MCF 10A (cell line): ENCODE data around the gene GGTLC3. TPM values are rescaled to one million over a fixed set of nuclear protein-coding genes. Genes with fewer than 3 reads are reported as not detected.
"Not testable (repeated sequence)": the region's sequence is repeated elsewhere in the genome, so short reads cannot be mapped to it uniquely, and the experiment has no call there.

Experiments
- BruUV-seq: library from RNA; stranded (reverse); fragments of 400-500 nt; replicated peaks from 2 replicates; lab custom pipeline; 2021; lab: Mats Ljungman, UMichigan
- CTCF ChIA-PET: fragments of 300-600 bp; sonication (Branson Sonifier 250); formaldehyde crosslinking; extraction: SDS; loops from one replicate; lab custom pipeline; 2021; ENCODE audit warnings: antibody characterized with exemption, inconsistent platforms; lab: Yijun Ruan, JAX
- POLR2A ChIA-PET: fragments of 300-600, 350-650 bp; sonication (Branson Sonifier 250); formaldehyde crosslinking; extraction: SDS; loops from one replicate; lab custom pipeline; 2020; ENCODE audit warnings: antibody characterized with exemption, inconsistent platforms; lab: Yijun Ruan, JAX
- DNase-seq: peaks from one replicate; pipeline ENCODE4 v3.0.0-alpha.2; 2018; ENCODE audit not compliant: unreplicated experiment
- H3K27ac Mint-ChIP-seq: one replicate; pipeline ENCODE4 v1.8.0; 2022; ENCODE audit warnings: mild to moderate bottlenecking, low read depth, mixed read lengths; ENCODE audit not compliant: unreplicated experiment
- H3K27me3 Mint-ChIP-seq: one replicate; pipeline ENCODE4 v1.8.0; 2022; ENCODE audit warnings: mixed read lengths; ENCODE audit not compliant: insufficient read depth, unreplicated experiment
- H3K36me3 Mint-ChIP-seq: one replicate; pipeline ENCODE4 v1.8.0; 2022; ENCODE audit warnings: mild to moderate bottlenecking, moderate library complexity, mixed read lengths; ENCODE audit not compliant: insufficient read depth, unreplicated experiment
- H3K4me1 Mint-ChIP-seq: one replicate; pipeline ENCODE4 v1.8.0; 2022; ENCODE audit warnings: mixed read lengths; ENCODE audit not compliant: insufficient read depth, unreplicated experiment
- H3K4me3 Mint-ChIP-seq: one replicate; pipeline ENCODE4 v1.8.0; 2022; ENCODE audit warnings: mild to moderate bottlenecking, moderate library complexity, mixed read lengths; ENCODE audit not compliant: unreplicated experiment
- H3K9me3 Mint-ChIP-seq: one replicate; pipeline ENCODE4 v1.8.0; 2022; ENCODE audit warnings: mixed read lengths; ENCODE audit not compliant: unreplicated experiment
- intact Hi-C: fragments of 100-400 bp; cut with micrococcal nuclease; formaldehyde crosslinking; loops from 2 replicates; pipeline ENCODE4 v1.14.1; 2022
- total RNA-seq: library from RNA; stranded (reverse); gene quantifications from 2 replicates; pipeline ENCODE4 v1.2.3, GENCODE V29; 2022

Gene GGTLC3
- total RNA-seq, 1 experiment from 2014 or later: not detected

DNA sequence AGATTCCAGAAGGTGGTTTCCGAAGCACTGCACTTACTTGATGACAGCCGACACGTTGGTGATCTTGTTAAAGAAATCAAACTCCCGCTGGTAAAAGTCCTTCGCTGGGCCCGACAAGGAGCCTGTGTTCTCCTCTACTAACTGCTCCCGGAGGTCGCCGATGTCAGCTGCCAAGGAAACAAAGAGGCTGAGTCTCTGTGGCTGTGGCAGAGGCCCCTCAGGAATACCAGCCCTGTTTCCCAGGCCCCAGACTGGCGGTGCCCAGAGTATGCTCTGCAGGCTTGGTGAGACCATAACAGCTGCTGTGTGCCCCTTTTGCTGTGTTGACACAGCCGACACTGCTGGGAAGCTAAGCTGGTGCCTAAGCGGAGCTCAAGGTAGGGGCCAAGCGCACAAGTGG lies 26.7 kb upstream of the GGTLC3 start:
- H3K4me1 Mint-ChIP-seq, H3K27me3 Mint-ChIP-seq, H3K36me3 Mint-ChIP-seq, POLR2A ChIA-PET, H3K4me3 Mint-ChIP-seq, intact Hi-C loops, BruUV-seq, CTCF ChIA-PET, H3K9me3 Mint-ChIP-seq, DNase-seq, H3K27ac Mint-ChIP-seq: not testable (repeated sequence)

GRCh38 chr22:18543400-18543799 lies 25.4 kb upstream of the GGTLC3 start:
- H3K4me1 Mint-ChIP-seq, BruUV-seq, H3K27ac Mint-ChIP-seq, DNase-seq, H3K4me3 Mint-ChIP-seq, H3K27me3 Mint-ChIP-seq, H3K9me3 Mint-ChIP-seq, H3K36me3 Mint-ChIP-seq, POLR2A ChIA-PET, CTCF ChIA-PET, intact Hi-C loops: not testable (repeated sequence)

GRCh38 chr22:18539994-18540393 lies 22.0 kb upstream of the GGTLC3 start:
- H3K9me3 Mint-ChIP-seq, CTCF ChIA-PET, H3K4me1 Mint-ChIP-seq, POLR2A ChIA-PET, DNase-seq, H3K4me3 Mint-ChIP-seq, BruUV-seq, intact Hi-C loops, H3K27me3 Mint-ChIP-seq, H3K36me3 Mint-ChIP-seq, H3K27ac Mint-ChIP-seq: not testable (repeated sequence)

GRCh38 chr22:18534315-18534714 lies 16.4 kb upstream of the GGTLC3 start:
- H3K27ac Mint-ChIP-seq, BruUV-seq, POLR2A ChIA-PET, DNase-seq, intact Hi-C loops, H3K36me3 Mint-ChIP-seq, CTCF ChIA-PET, H3K4me1 Mint-ChIP-seq, H3K4me3 Mint-ChIP-seq, H3K9me3 Mint-ChIP-seq, H3K27me3 Mint-ChIP-seq: not testable (repeated sequence)

GRCh38 chr22:18533633-18534032 lies 15.7 kb upstream of the GGTLC3 start:
- intact Hi-C loops, BruUV-seq, H3K4me3 Mint-ChIP-seq, H3K36me3 Mint-ChIP-seq, H3K27me3 Mint-ChIP-seq, H3K9me3 Mint-ChIP-seq, POLR2A ChIA-PET, CTCF ChIA-PET, H3K27ac Mint-ChIP-seq, H3K4me1 Mint-ChIP-seq, DNase-seq: not testable (repeated sequence)

GRCh38 chr22:18529416-18530145 lies 11.6 kb upstream of the GGTLC3 start:
- not testable (repeated sequence) for BruUV-seq, H3K9me3 Mint-ChIP-seq

GRCh38 chr22:18528597-18529415 lies 10.8 kb upstream of the GGTLC3 start:
- CTCF ChIA-PET, H3K4me1 Mint-ChIP-seq, H3K9me3 Mint-ChIP-seq, H3K4me3 Mint-ChIP-seq, BruUV-seq, H3K36me3 Mint-ChIP-seq, intact Hi-C loops, H3K27ac Mint-ChIP-seq, POLR2A ChIA-PET, H3K27me3 Mint-ChIP-seq: not testable (repeated sequence)
- peak; percentile 62 for DNase-seq

More at GRCh38 chr22:18529416-18530145, 11.6 kb upstream of the GGTLC3 start:
- H3K27me3 Mint-ChIP-seq, POLR2A ChIA-PET, DNase-seq, intact Hi-C loops, H3K27ac Mint-ChIP-seq, H3K36me3 Mint-ChIP-seq, H3K4me1 Mint-ChIP-seq, CTCF ChIA-PET, H3K4me3 Mint-ChIP-seq: not testable (repeated sequence)

DNA sequence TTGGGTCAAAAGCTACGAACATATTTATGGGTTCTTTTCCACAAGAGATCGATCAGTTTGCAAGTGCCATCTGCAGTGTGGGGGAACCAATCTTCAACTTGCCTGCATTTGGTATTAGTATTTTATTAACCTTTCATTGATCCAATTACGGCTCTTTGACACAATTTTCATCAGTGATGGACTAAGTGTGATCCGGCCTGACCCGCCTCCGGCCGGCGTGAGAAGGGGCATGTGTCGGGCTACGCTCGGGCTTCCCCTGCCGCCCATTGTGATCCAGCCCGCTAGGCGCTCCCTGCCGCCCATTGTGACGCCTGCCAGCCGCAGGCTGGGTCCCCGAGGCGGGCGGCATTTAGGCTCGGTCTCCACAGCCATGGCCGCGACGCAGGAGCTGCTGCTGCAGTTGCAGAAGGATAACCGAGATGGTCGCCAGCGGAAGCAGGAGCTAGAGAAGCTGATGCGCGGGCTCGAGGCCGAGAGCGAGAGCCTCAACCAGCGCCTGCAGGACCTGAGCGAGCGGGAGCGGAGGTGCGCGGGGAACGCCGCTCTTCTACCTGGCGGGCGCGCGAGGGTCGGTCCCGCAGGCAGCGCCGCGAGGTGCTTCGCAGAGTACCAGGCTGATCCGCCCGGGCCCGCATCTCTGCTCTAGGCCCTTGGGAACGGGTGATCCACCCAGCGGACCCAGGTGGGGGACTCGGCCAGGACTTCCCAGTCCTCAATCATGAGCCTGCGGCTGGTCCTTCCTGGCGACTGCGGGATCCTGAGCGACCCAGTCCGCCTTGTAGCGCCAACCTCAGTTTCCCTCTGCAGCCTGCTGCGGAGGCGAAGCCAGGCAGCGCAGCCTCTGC lies 10.0 kb upstream of the GGTLC3 start, which contains the start of gene TMEM191B:
Gene TMEM191B, plus strand, starts transcription at position 51 of the 845 bp plus-strand sequence. Its CDS starts 179 bp downstream, at position 230.
- H3K4me1 Mint-ChIP-seq, DNase-seq, H3K27me3 Mint-ChIP-seq, POLR2A ChIA-PET, H3K36me3 Mint-ChIP-seq, intact Hi-C loops, H3K4me3 Mint-ChIP-seq, CTCF ChIA-PET, H3K27ac Mint-ChIP-seq, BruUV-seq, H3K9me3 Mint-ChIP-seq: not testable (repeated sequence)
